ENCODE data around the gene SLC7A1. TPM values are rescaled to one million over a fixed set of nuclear protein-coding genes. Genes with fewer than 3 reads are reported as not detected.
"Not testable (repeated sequence)": the region's sequence is repeated elsewhere in the genome, so short reads cannot be mapped to it uniquely, and the experiment has no call there.

Gene SLC7A1
- total RNA-seq: 100 to 1,000 TPM in 1 of 4 donors, 10 to 100 TPM in 3; 72.6 to 101 (median 86.7) TPM

DNA sequence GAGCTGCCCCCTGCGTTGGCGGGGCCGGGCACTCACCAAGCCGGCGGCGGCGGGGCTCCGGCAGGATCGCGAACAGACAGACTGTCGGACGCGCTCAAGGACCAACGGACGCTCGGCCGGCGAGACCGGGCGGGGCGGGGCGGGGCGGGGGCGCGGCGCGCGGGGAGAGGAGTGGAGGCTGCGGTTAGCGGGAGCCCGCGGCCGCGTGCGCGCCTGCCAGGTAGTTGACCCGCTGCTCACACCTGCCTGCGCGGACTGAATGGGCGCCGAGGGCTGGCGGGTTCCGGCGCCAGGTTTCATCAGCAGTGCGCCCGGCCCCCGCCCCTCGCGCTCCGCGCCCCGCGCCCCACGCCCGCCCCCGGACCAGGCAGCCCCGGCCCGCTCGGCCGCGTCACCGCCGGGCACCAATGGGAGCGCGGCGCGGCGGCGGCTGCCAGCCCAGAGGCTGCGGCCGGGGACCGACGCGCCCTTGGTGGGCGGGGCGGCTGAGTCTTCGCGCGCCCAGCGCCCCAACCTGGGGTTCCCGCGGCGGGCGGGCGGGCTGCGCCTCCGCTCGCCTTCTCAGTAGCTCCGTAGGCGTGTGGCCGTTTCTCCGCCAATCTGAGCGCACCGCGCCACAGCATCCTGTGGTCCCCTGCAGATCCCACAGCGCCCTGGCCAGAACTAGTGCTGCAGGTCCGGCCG lies at the start of gene SLC7A1:
SLC7A1 (minus strand) TSS at position 309 of the 684 bp plus-strand sequence. CDS start 59,500 bp downstream, outside the sequence.
- 0% methylated on average over 2 of the region's 98 CpGs for WGBS
- peak within 1 kb of the TSS; percentile 98 for H3K27ac ChIP-seq
- no peaks in the 10 kb centered on the region for H3K9me3 ChIP-seq
- peak; percentile 85 to 86 for DNase-seq (ENCODE audit: low spot score in 2 of 2)
- H3K36me3 ChIP-seq: no peaks in the 10 kb centered on the region
- no peaks in the 10 kb centered on the region for H3K27me3 ChIP-seq
- no peak for TF ChIP-seq POLR2A (IDR thresholded peaks at IDR 0.05)
- H3K4me1 ChIP-seq: peaks cover 30% of the 10 kb centered on the region
- peak within 1 kb of the TSS; percentile 96 for H3K4me3 ChIP-seq

GRCh38 chr13:29640665-29641064 lies 45.2 kb upstream of the SLC7A1 start:
- no peaks in the 10 kb centered on the region for H3K36me3 ChIP-seq
- no peak overlapping the region for H3K27ac ChIP-seq
- H3K4me1 ChIP-seq: no peaks in the 10 kb centered on the region
- TF ChIP-seq EP300 (IDR thresholded peaks at IDR 0.05): no peak
- no peak for TF ChIP-seq POLR2A (IDR thresholded peaks at IDR 0.05)
- TF ChIP-seq, protein P1, sequence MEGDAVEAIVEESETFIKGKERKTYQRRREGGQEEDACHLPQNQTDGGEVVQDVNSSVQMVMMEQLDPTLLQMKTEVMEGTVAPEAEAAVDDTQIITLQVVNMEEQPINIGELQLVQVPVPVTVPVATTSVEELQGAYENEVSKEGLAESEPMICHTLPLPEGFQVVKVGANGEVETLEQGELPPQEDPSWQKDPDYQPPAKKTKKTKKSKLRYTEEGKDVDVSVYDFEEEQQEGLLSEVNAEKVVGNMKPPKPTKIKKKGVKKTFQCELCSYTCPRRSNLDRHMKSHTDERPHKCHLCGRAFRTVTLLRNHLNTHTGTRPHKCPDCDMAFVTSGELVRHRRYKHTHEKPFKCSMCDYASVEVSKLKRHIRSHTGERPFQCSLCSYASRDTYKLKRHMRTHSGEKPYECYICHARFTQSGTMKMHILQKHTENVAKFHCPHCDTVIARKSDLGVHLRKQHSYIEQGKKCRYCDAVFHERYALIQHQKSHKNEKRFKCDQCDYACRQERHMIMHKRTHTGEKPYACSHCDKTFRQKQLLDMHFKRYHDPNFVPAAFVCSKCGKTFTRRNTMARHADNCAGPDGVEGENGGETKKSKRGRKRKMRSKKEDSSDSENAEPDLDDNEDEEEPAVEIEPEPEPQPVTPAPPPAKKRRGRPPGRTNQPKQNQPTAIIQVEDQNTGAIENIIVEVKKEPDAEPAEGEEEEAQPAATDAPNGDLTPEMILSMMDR (IDR thresholded peaks at IDR 0.05): no peak
- TF ChIP-seq POLR2AphosphoS5 (IDR thresholded peaks at IDR 0.05): no peak
- peaks cover 11% of the 10 kb centered on the region for H3K27me3 ChIP-seq
- H3K4me3 ChIP-seq: no peak overlapping the region
- 78% methylated on average over 4 of the region's 4 CpGs for WGBS
- no peak for DNase-seq (ENCODE audit: low spot score in 2 of 2)
- no peaks in the 10 kb centered on the region for H3K9me3 ChIP-seq

DNA sequence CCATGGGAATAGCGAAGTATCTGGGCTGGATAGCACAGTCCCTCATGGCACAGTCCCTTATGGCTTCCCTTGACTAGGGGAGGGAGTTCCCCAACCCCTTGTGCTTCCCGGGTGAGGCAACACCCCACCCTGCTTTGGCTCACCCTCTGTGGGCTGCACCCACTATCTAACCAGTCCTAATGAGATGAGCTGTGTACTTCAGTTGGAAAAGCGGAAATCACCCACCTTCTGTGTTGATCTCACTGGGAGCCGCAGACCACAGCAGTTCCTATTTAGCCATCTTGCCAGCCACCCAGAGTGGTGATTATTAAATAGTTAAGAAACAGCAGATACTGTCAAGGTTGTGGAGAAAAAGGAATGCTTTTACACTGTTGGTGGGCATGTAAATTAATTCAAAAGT lies 41.3 kb upstream of the SLC7A1 start:
- not testable (repeated sequence) for H3K9me3 ChIP-seq; H3K27ac ChIP-seq; H3K4me1 ChIP-seq; H3K36me3 ChIP-seq; H3K4me3 ChIP-seq; DNase-seq (ENCODE audit: low spot score in 2 of 2)
- 87% methylated on average over 3 of the region's 4 CpGs for WGBS
- H3K27me3 ChIP-seq: peaks cover 11% of the 10 kb centered on the region

GRCh38 chr13:29624997-29625396 lies 29.5 kb upstream of the SLC7A1 start:
- no peak for DNase-seq (ENCODE audit: low spot score in 2 of 2)
- TF ChIP-seq POLR2AphosphoS5 (IDR thresholded peaks at IDR 0.05): no peak
- no peak for TF ChIP-seq EP300 (IDR thresholded peaks at IDR 0.05)
- TF ChIP-seq, protein P1 (IDR thresholded peaks at IDR 0.05): no peak
- no peak for TF ChIP-seq POLR2A (IDR thresholded peaks at IDR 0.05)
- H3K27me3 ChIP-seq: no peaks in the 10 kb centered on the region
- H3K4me3 ChIP-seq: no peak overlapping the region
- H3K27ac ChIP-seq: no peak overlapping the region
- H3K9me3 ChIP-seq: no peaks in the 10 kb centered on the region
- no peaks in the 10 kb centered on the region for H3K36me3 ChIP-seq
- H3K4me1 ChIP-seq: no peaks in the 10 kb centered on the region
- WGBS: 93% methylated on average over 3 of the region's 5 CpGs

- WGBS: 96% methylated on average over 7 of the region's 7 CpGs
- Histone ChIP-seq H3K27me3 (no peaks in the 10 kb centered on the region), H3K4me1 (no peaks in the 10 kb centered on the region), H3K9me3 (no peaks in the 10 kb centered on the region), H3K27ac (no peak overlapping the region), H3K36me3 (no peaks in the 10 kb centered on the region), H3K4me3 (no peak overlapping the region)
- TF ChIP-seq POLR2AphosphoS5 (IDR thresholded peaks at IDR 0.05) (no peak), POLR2A (IDR thresholded peaks at IDR 0.05) (no peak), EP300 (IDR thresholded peaks at IDR 0.05) (no peak)
- TF ChIP-seq, protein P1 (IDR thresholded peaks at IDR 0.05): no peak
- DNase-seq (ENCODE audit: low spot score in 2 of 2): no peak
Observed at GRCh38 chr13:29621841-29622240, 26.4 kb upstream of the SLC7A1 start.

- no peak for DNase-seq (ENCODE audit: low spot score in 2 of 2)
- H3K9me3 ChIP-seq: no peaks in the 10 kb centered on the region
- H3K4me1 ChIP-seq: no peaks in the 10 kb centered on the region
- no peaks in the 10 kb centered on the region for H3K27me3 ChIP-seq
- H3K36me3 ChIP-seq: no peaks in the 10 kb centered on the region
- no peak for TF ChIP-seq POLR2A (IDR thresholded peaks at IDR 0.05)
- TF ChIP-seq EP300 (IDR thresholded peaks at IDR 0.05): no peak
- TF ChIP-seq POLR2AphosphoS5 (IDR thresholded peaks at IDR 0.05): no peak
- TF ChIP-seq, protein P1 (IDR thresholded peaks at IDR 0.05): no peak
- no peak overlapping the region for H3K4me3 ChIP-seq
- 90% methylated on average over 4 of the region's 4 CpGs for WGBS
- H3K27ac ChIP-seq: no peak overlapping the region
Observed at GRCh38 chr13:29621051-29621800, 25.7 kb upstream of the SLC7A1 start.

All from suprapubic skin (tissue), 4 donors.